Measurements from ENCODE around the gene VPS36.
"Not testable (repeated sequence)": the region's sequence is repeated elsewhere in the genome, so short reads cannot be mapped to it uniquely, and the experiment has no call there.

The VPS36 gene

GRCh38 chr13:52414963-52415362 is 35.5 kb downstream of the VPS36 start:
- TF ChIP-seq, protein P1, sequence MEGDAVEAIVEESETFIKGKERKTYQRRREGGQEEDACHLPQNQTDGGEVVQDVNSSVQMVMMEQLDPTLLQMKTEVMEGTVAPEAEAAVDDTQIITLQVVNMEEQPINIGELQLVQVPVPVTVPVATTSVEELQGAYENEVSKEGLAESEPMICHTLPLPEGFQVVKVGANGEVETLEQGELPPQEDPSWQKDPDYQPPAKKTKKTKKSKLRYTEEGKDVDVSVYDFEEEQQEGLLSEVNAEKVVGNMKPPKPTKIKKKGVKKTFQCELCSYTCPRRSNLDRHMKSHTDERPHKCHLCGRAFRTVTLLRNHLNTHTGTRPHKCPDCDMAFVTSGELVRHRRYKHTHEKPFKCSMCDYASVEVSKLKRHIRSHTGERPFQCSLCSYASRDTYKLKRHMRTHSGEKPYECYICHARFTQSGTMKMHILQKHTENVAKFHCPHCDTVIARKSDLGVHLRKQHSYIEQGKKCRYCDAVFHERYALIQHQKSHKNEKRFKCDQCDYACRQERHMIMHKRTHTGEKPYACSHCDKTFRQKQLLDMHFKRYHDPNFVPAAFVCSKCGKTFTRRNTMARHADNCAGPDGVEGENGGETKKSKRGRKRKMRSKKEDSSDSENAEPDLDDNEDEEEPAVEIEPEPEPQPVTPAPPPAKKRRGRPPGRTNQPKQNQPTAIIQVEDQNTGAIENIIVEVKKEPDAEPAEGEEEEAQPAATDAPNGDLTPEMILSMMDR (IDR thresholded peaks at IDR 0.05; ENCODE audit: insufficient read depth, low read length, poor library complexity, severe bottlenecking): no peak
- Histone ChIP-seq H3K27me3 (replicated peaks; ENCODE audit: control insufficient read depth, insufficient read depth, low read length) (no peaks in the 10 kb centered on the region), H3K36me3 (ENCODE audit: control insufficient read depth, insufficient read depth, low read length) (peaks cover 7% of the 10 kb centered on the region), H3K4me3 (replicated peaks; ENCODE audit: low read depth, low read length) (no peak overlapping the region)
- no peak for DNase-seq (ENCODE audit: extremely low read depth, insufficient read length)

- TF ChIP-seq, protein P1 (IDR thresholded peaks at IDR 0.05; ENCODE audit: insufficient read depth, low read length, poor library complexity, severe bottlenecking): no peak
- H3K27me3 ChIP-seq (replicated peaks; ENCODE audit: control insufficient read depth, insufficient read depth, low read length): no peaks in the 10 kb centered on the region
- H3K36me3 ChIP-seq (ENCODE audit: control insufficient read depth, insufficient read depth, low read length): peaks cover 7% of the 10 kb centered on the region
- H3K4me3 ChIP-seq (replicated peaks; ENCODE audit: low read depth, low read length): no peak overlapping the region
- DNase-seq (ENCODE audit: extremely low read depth, insufficient read length): no peak
Measured at GRCh38 chr13:52414051-52414450, 36.4 kb downstream of the VPS36 start.

GRCh38 chr13:52412128-52412527 is 38.3 kb downstream of the VPS36 start:
- H3K27me3 ChIP-seq (replicated peaks; ENCODE audit: control insufficient read depth, insufficient read depth, low read length): no peaks in the 10 kb centered on the region
- H3K36me3 ChIP-seq (ENCODE audit: control insufficient read depth, insufficient read depth, low read length): peaks cover 7% of the 10 kb centered on the region
- no peak for DNase-seq (ENCODE audit: extremely low read depth, insufficient read length)
- no peak overlapping the region for H3K4me3 ChIP-seq (replicated peaks; ENCODE audit: low read depth, low read length)
- TF ChIP-seq, protein P1 (IDR thresholded peaks at IDR 0.05; ENCODE audit: insufficient read depth, low read length, poor library complexity, severe bottlenecking): no peak

DNA sequence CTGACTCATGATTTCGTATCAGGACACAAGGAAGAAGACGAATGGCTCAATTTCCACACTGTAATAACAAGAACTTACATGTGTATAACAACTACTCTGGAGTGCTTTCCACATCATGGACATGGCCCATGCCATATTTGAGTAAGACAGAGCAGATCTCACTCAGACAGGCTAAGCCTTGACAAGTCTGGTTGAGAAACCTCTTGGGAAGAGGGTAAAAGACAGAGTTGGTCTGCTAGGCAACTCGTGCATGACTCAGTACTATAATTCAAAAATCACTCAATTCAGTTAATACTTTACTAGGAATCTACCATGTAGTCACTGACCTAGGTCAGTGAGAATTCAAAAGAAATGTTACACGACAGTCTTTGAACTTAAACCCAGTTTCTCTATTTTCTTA is 38.8 kb downstream of the VPS36 start:
- no peaks in the 10 kb centered on the region for H3K27me3 ChIP-seq (replicated peaks; ENCODE audit: control insufficient read depth, insufficient read depth, low read length)
- no peak for DNase-seq (ENCODE audit: extremely low read depth, insufficient read length)
- TF ChIP-seq, protein P1 (IDR thresholded peaks at IDR 0.05; ENCODE audit: insufficient read depth, low read length, poor library complexity, severe bottlenecking): no peak
- H3K36me3 ChIP-seq (ENCODE audit: control insufficient read depth, insufficient read depth, low read length): peaks cover 7% of the 10 kb centered on the region
- H3K4me3 ChIP-seq (replicated peaks; ENCODE audit: low read depth, low read length): no peak overlapping the region

DNA sequence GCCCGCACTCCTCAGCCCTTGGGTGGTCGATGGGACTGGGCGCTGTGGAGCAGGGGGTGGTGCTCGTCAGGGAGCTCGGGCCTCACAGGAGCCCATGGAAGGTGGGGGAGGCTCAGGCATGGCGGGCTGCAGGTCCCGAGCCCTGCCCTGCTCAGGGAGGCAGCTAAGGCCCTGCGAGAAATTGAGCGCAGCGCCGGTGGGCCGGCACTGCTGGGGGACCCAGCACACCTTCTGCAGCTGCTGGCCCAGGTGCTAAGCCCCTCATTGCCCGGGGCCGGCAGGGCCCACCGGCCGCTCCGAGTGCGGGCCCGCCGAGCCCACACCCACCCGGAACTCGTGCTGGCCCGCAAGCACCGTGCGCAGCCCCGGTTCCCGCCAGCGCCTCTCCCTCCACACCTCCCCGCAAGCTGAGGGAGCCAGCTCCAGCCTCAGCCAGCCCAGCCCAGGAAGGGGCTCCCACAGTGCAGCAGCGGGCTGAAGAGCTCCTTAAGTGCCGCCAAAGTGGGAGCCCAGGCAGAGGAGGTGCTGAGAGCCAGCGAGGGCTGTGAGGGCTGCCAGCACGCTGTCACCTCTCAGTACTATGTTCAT is 42.3 kb downstream of the VPS36 start:
- H3K27me3 ChIP-seq (replicated peaks; ENCODE audit: control insufficient read depth, insufficient read depth, low read length); DNase-seq (ENCODE audit: extremely low read depth, insufficient read length); H3K36me3 ChIP-seq (ENCODE audit: control insufficient read depth, insufficient read depth, low read length); H3K4me3 ChIP-seq (replicated peaks; ENCODE audit: low read depth, low read length): not testable (repeated sequence)

DNA sequence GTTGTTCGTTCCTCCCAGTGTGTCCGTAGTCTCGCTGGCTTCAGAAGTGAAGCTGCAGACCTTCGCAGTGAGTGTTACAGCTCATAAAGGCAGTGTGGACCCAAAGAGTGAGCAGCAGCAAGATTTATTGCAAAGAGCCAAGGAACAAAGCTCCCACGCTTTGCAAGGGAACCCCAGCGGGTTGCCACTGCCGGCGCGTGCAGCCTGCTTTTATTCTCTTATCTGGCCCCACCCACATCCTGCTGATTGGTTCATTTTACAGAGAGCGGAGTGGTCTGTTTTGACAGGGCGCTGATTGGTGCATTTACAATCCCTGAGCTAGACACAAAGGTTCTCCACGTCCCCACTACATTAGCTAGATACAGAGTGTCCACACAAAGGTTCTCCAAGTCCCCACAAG is 43.0 kb downstream of the VPS36 start:
- not testable (repeated sequence) for H3K4me3 ChIP-seq (replicated peaks; ENCODE audit: low read depth, low read length); H3K36me3 ChIP-seq (ENCODE audit: control insufficient read depth, insufficient read depth, low read length); DNase-seq (ENCODE audit: extremely low read depth, insufficient read length); H3K27me3 ChIP-seq (replicated peaks; ENCODE audit: control insufficient read depth, insufficient read depth, low read length)

- H3K36me3 ChIP-seq (ENCODE audit: control insufficient read depth, insufficient read depth, low read length): no peaks in the 10 kb centered on the region; the same call in 1 of the 2 replicates
- DNase-seq (ENCODE audit: extremely low read depth, insufficient read length): no peak
- H3K27me3 ChIP-seq (replicated peaks; ENCODE audit: control insufficient read depth, insufficient read depth, low read length): no peaks in the 10 kb centered on the region; the same call in 1 of the 2 replicates
- TF ChIP-seq, protein P1 (IDR thresholded peaks at IDR 0.05; ENCODE audit: insufficient read depth, low read length, poor library complexity, severe bottlenecking): no peak
- H3K4me3 ChIP-seq (replicated peaks; ENCODE audit: low read depth, low read length): no peak overlapping the region
Measured at GRCh38 chr13:52406629-52407028, 43.8 kb downstream of the VPS36 start.
